ENCODE results near the gene MEP1A. TPM values are rescaled to one million over a fixed set of nuclear protein-coding genes. Genes with fewer than 3 reads are reported as not detected.
"Not testable (repeated sequence)": the region's sequence is repeated elsewhere in the genome, so short reads cannot be mapped to it uniquely, and the experiment has no call there.

The MEP1A gene
- total and polyA plus RNA-seq, 2 experiments from 2014 or later = not detected

DNA sequence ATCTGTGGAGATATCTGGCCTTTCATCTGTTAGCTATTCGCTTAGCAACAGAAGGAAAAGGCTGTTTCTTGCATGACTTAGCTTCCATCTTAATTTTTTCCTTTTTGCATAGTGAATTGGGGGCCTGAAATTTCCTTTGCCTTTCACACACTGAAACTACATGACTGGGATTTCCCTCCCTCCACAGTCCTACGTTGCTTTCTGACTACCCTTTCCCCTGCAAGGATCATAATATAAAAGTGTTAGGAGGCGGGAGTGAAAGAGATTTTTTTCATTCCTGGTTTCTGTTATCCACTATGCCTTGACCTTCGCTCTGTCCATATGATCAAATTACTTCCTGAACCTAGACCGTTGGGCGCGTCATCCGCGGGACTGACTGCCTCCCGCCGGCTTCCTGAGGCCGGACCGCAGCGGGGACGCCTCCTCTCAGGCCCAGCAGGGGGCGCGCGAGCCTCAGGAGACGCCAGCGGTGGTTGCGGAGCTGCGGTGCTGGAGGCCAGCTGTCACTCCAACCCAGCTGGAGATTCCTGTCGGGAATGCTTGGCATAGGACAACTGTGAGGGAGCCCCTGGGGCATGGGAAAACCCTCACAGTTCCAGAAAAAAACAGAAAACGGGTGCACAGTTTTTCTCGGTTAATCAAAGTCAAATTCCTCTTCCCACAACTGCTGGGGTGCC, 55.6 kb downstream of the MEP1A start:
- H3K27me3 ChIP-seq = no peaks in the 10 kb centered on the region
- H3K4me3 ChIP-seq = no peak overlapping the region
- DNase-seq (ENCODE audit: low read depth in 1 of 2, low spot score in 1 of 2) = peak; percentile 83 to 90
- no peaks in the 10 kb centered on the region for H3K9me3 ChIP-seq (ENCODE audit: low read depth)
- H3K27ac ChIP-seq = no peak overlapping the region
- TF ChIP-seq, protein P1, sequence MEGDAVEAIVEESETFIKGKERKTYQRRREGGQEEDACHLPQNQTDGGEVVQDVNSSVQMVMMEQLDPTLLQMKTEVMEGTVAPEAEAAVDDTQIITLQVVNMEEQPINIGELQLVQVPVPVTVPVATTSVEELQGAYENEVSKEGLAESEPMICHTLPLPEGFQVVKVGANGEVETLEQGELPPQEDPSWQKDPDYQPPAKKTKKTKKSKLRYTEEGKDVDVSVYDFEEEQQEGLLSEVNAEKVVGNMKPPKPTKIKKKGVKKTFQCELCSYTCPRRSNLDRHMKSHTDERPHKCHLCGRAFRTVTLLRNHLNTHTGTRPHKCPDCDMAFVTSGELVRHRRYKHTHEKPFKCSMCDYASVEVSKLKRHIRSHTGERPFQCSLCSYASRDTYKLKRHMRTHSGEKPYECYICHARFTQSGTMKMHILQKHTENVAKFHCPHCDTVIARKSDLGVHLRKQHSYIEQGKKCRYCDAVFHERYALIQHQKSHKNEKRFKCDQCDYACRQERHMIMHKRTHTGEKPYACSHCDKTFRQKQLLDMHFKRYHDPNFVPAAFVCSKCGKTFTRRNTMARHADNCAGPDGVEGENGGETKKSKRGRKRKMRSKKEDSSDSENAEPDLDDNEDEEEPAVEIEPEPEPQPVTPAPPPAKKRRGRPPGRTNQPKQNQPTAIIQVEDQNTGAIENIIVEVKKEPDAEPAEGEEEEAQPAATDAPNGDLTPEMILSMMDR (IDR thresholded peaks at IDR 0.05; ENCODE audit: low read depth, low read length) = peak; percentile 89
- no peaks in the 10 kb centered on the region for H3K4me1 ChIP-seq (ENCODE audit: low read depth)
- H3K36me3 ChIP-seq = no peaks in the 10 kb centered on the region

DNA sequence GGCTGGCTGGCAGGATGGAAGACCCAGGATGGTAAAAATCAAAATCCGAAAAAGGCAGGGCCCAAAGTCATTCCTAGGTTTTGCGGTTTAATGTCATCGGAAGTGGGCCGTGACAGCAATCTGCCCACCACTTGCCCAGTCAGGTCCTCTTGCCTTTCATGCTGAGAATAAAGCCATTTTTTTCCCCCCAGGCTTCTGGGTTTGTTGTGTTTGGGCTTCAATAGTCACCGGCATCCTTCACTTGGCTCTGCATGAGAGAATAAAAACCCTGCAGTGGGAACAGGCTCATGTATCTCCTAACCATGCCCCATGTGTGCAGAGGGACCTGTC, 56.1 kb downstream of the MEP1A start:
- Histone ChIP-seq H3K36me3 (no peaks in the 10 kb centered on the region), H3K4me3 (no peak overlapping the region), H3K9me3 (ENCODE audit: low read depth) (no peaks in the 10 kb centered on the region), H3K4me1 (ENCODE audit: low read depth) (no peaks in the 10 kb centered on the region), H3K27me3 (no peaks in the 10 kb centered on the region), H3K27ac (no peak overlapping the region)
- TF ChIP-seq, protein P1 (IDR thresholded peaks at IDR 0.05; ENCODE audit: low read depth, low read length) = no peak
- DNase-seq (ENCODE audit: low read depth in 1 of 2, low spot score in 1 of 2) = no peak

DNA sequence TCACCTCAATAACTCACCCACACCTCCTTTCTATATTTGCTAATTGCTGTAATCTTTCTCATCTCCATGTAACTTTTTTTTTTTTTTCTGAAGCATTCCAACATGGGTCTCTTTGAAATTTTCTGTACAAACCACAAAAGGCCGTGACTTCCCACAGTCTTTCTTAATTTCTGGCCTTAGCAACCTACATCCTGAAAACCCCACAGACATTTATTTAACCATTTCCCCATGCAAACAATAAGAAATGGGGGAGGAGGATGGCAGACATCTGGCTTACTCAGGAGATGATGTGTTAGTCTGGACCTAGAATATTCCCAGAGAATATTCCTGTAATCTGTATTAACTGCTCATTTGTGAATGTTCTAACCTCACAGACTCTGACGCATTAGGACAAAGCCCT, 57.6 kb downstream of the MEP1A start:
- peak in 1 of 2 donors; percentile 33 for DNase-seq (ENCODE audit: low read depth in 1 of 2, low spot score in 1 of 2)
- Histone ChIP-seq H3K27me3 (no peaks in the 10 kb centered on the region), H3K4me3 (no peak overlapping the region), H3K9me3 (ENCODE audit: low read depth) (no peaks in the 10 kb centered on the region), H3K27ac (no peak overlapping the region), H3K36me3 (no peaks in the 10 kb centered on the region), H3K4me1 (ENCODE audit: low read depth) (no peaks in the 10 kb centered on the region)
- TF ChIP-seq, protein P1 (IDR thresholded peaks at IDR 0.05; ENCODE audit: low read depth, low read length) = no peak

DNA sequence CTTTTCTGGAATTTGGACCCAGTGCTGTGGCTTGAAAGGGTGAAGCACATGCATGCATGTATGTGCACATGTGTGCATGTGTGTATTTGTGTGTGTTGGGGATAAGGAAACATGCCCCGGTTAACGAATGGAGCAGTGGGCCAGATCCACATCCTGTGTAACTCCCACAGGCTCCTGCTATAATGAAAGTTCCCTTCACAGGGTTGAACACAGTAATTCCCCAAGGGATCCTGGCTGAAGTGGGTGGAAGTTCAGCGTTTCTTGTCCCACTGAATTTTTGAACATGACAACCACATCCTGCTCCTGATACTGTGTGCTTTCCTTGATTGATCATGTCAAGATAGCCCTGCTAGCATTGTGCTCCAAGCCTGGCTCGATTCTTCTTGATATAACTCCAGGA, 58.4 kb downstream of the MEP1A start:
- not testable (repeated sequence) for H3K4me3 ChIP-seq; H3K36me3 ChIP-seq; H3K9me3 ChIP-seq (ENCODE audit: low read depth); H3K4me1 ChIP-seq (ENCODE audit: low read depth); H3K27ac ChIP-seq; H3K27me3 ChIP-seq
- peak in 1 of 2 donors; percentile 13 for DNase-seq (ENCODE audit: low read depth in 1 of 2, low spot score in 1 of 2)

DNA sequence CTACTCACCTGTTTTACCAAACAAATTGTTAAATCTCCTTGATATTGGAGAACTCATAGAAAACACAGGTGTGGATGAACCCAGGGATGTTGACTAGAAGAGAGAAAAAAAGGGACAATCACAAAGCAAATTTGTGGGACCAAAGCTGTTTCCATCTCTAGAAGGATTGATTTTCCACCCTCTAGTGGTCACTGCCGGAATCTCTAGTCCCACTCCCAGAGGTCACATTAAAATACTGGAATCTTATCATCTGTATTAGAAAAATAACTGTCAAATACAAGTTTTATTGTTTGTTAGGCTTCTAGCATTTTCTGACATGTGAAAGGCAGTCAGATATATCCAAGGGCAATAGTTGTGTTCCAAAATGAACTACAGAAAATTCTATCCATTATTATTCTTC, 62.8 kb downstream of the MEP1A start:
- H3K9me3 ChIP-seq (ENCODE audit: low read depth); H3K4me1 ChIP-seq (ENCODE audit: low read depth); H3K36me3 ChIP-seq; H3K27ac ChIP-seq; H3K4me3 ChIP-seq; H3K27me3 ChIP-seq: not testable (repeated sequence)
- peak; percentile 29 to 47 for DNase-seq (ENCODE audit: low read depth in 1 of 2, low spot score in 1 of 2)
- TF ChIP-seq, protein P1 (IDR thresholded peaks at IDR 0.05; ENCODE audit: low read depth, low read length) = peak; percentile 68

DNA sequence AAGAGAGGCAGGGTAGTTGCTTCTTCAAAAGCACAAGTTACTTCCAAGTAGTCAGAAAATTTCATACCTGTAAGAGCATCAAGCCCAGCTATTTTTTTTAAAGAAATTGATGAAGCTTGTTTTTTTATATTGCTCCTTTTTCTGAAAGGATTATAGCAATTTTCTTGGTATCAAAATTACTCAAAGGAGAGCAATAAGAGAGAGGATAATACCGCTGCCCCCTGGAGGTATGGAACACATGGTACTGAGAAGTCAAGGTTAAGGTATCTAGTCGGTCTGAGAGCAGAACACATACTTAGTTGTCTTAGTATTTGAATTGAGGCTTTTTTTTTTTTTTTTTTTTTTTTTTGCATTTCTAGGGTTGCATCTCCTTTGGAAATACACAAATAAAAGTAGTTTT, 69.2 kb downstream of the MEP1A start:
- no peaks in the 10 kb centered on the region for H3K27me3 ChIP-seq
- TF ChIP-seq, protein P1 (IDR thresholded peaks at IDR 0.05; ENCODE audit: low read depth, low read length) = no peak
- H3K9me3 ChIP-seq (ENCODE audit: low read depth) = no peaks in the 10 kb centered on the region
- no peaks in the 10 kb centered on the region for H3K4me1 ChIP-seq (ENCODE audit: low read depth)
- H3K27ac ChIP-seq = no peak overlapping the region
- no peak overlapping the region for H3K4me3 ChIP-seq
- no peak for DNase-seq (ENCODE audit: low read depth in 1 of 2, low spot score in 1 of 2)
- no peaks in the 10 kb centered on the region for H3K36me3 ChIP-seq

Measured in cardiac muscle cell (in vitro differentiated cells and primary cell).